GM20000 (cell line): Measurements from ENCODE around the gene INTS1.

Experiments
- DNase-seq: peaks from one replicate; pipeline ENCODE4 v3.0.0; 2012; ENCODE audit warnings: low spot score
- TF ChIP-seq, protein P1 (sequence below): IDR thresholded peaks from 2 replicates; pipeline ENCODE4 v1.5.1; 2012; ENCODE audit warnings: mild to moderate bottlenecking, control low read depth; ENCODE audit errors: extremely low read depth, missing control alignments

INTS1 gene

DNA sequence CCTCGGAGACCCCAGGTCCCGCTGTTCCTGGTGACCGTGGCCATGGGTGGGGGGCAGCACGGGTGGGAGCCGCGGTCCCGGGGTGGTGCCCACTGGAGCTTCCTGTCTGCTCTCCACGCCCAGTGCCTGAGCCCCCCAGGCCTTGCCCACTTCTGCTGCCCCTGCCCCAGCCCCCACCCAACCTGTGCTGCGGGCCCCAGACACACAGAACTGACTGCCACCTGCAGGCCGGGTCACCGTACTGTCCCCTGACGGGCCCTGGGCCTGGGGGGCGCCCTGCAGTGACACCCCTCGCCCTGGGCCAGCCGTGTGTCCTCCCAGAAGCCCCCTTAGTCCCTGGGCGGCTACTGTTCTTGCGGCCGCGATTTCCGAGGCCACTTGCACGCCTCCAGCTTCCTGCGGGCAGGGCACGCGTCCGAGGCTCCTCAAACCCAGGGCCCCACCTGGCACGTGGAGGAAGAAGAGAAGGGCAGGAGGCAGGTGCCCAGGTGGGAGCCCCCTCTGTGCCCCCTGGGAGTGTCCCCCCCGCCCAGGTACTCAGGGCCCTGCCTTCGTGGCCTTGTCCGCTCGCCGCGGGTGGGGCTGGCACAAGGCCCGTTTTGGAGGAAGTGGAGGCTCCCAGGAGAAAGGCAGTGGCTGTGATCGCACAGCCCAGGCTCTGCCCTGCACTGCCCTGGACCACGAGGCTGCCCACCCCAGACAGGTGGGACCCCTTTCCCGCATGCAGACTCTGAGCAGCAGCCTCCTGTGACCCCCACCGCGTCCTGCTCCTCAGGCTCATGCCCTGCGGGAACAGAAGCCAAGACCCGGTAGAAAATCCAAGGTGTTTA, 41.4 kb upstream of the INTS1 start:
- TF ChIP-seq, protein P1, sequence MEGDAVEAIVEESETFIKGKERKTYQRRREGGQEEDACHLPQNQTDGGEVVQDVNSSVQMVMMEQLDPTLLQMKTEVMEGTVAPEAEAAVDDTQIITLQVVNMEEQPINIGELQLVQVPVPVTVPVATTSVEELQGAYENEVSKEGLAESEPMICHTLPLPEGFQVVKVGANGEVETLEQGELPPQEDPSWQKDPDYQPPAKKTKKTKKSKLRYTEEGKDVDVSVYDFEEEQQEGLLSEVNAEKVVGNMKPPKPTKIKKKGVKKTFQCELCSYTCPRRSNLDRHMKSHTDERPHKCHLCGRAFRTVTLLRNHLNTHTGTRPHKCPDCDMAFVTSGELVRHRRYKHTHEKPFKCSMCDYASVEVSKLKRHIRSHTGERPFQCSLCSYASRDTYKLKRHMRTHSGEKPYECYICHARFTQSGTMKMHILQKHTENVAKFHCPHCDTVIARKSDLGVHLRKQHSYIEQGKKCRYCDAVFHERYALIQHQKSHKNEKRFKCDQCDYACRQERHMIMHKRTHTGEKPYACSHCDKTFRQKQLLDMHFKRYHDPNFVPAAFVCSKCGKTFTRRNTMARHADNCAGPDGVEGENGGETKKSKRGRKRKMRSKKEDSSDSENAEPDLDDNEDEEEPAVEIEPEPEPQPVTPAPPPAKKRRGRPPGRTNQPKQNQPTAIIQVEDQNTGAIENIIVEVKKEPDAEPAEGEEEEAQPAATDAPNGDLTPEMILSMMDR, result no peak

DNA sequence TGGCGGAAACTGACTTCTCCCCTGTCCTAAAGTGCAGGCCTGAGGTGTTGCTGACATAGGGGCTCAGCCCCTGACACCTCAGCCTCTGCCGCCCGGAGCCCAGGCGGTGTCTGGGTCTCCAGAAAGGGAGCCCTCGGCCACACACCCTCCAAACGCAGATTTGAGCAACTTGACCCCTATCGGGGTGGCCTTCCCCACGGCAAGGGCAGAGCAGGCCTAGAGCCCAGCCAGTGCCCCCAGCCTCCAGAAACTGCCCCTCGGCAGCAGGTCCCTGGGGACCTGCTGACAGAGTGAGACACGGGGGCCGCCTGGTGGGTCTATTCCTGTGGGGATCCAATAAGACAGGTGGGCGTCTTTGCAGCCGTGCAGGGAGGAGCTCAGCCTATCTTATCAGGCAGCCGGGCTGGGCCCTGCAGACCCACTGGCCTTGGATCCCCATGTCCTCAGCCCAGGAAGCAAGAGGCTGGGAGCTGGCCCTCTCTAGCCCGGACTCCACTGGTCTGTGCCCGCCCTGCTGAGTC, 40.8 kb upstream of the INTS1 start:
- DNase-seq, result no peak
- TF ChIP-seq, protein P1, result no peak

More for the DNA sequence above, 41.4 kb upstream of the INTS1 start:
- no peak for DNase-seq

DNA sequence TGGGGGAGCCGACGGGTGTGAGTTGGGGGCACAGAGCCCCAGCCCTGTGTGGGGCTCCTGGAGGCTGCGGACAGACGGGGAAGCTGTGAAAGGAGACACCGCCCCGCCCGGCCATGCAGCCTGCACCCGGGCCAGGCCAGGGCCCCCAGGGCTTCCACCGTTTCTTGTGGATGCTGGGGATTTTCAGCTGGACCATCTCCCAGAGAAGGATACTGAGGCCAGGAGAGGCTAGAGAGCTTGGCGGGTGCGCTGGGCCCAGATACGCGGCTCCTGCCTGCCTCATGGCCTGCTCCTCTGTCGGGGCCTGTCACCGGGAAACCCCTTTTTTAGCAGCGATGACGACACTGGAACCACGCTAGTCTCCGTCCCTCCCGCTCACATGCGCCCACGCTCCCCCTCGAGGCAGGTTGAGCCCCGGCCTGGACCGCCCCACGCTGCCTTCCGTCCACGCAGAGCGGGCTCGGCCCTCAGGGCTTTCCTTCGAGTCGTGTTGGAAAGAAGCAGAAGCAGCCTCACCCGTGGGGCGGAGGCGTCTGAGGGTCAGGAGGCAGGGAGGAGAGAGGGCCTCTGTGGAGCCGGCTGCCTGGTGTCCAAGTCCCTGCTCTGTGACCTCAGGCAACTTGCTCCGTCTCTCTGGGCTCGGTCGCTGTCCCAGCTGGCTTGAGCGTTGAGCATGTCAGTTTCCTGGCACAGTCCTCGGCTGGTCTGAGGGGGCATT, 40.1 kb upstream of the INTS1 start:
- no peak for DNase-seq
- TF ChIP-seq, protein P1, result no peak

DNA sequence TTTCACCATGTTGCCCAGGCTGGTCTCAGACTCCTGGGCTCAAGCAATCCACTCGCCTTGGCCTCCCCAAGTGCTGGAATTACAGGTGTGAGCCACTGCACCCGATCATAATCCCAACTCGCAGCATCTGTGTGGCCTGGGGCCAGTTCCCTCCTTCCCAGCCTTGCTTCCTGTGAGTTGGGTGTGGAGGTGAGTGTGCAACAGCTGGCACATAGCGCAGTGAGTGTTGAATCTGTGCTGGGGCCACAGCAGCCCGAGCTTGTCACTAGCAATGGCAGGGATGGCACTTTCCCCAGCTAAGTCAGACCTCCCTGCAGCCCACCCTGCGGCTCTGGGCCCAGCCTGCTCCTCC, 39.6 kb upstream of the INTS1 start:
- TF ChIP-seq, protein P1, result no peak
- no peak for DNase-seq

DNA sequence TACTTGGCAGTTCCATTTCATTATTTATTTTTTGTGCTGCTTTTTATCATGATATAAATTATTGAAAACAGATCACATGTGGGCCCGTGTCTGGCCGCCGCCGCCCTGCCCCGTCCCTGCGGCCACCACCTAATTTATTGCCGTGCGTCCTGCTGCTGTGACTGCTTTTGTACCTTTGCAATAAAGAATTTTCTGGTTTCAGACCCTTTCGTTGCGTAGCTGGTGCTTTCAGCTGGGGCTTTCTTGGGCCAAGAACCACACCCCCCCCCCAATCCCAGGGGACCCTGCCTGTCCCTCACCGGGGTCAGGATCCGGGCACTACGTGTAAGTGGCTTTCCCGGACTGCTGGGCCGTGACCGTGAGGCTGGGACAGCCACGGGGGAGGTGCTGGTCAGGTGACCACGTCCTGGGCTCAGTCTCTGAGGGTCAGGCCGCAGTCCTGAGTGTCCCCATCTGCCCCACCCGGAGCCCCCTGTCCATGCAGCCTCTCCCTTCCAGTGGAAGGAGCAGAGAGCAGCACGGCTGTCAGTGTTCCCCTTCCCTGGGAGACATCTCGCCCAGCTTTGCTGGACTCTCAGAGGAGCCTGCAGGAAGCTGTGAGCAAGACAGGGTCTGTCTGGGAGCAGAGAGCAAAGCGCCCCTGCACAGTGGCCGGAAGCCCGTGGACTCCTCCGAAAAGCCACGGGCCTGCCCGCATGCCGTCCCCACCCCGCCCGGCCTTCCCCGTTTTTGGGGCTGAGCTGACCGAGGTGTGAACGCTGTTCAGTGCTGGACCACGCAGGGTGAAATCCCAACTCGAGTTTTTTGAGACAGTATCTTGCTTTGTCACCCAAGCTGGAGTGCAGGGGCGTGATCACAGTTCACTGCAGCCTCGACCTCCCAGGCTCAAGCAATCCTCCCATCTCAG, 38.9 kb upstream of the INTS1 start:
- TF ChIP-seq, protein P1, result no peak
- DNase-seq, result no peak

DNA sequence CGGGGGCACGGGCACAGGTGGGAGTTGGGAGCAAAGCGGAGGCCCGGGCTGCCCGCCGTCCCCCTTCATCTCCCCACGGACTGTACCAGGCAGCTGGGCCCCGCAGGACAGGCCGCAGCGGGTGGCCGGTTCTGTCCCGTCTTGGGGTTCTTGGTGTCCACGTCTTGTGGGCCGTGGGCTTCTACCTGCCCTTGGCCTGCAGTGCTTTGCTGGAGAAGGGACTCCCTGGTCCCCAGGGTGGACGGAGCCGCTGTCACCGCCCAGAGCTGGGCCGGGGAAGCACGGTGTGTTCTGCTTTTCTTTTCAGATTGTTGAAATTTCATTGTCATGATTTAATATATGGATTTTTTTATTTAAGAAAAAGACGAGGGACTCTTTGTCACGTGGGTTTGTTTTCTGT, 38.1 kb upstream of the INTS1 start:
- no peak for DNase-seq
- TF ChIP-seq, protein P1, result no peak
